ENCODE data around the gene DUSP7. TPM values are rescaled to one million over a fixed set of nuclear protein-coding genes. Genes with fewer than 3 reads are reported as not detected.
"Not testable (repeated sequence)": the region's sequence is repeated elsewhere in the genome, so short reads cannot be mapped to it uniquely, and the experiment has no call there.

DUSP7 gene
- total and polyA plus RNA-seq, 2 donors, result 6.3 to 7.7 TPM

GRCh38 chr3:52046186-52046901, 10.0 kb downstream of the DUSP7 start:
- H3K27ac ChIP-seq (ENCODE audit: low read depth in 1 of 2, low read length in 1 of 2), result no peak overlapping the region
- no peaks in the 10 kb centered on the region for H3K9me3 ChIP-seq (ENCODE audit: control insufficient read depth in 2 of 2, insufficient read depth in 1 of 2, low read length in 1 of 2)
- no peak overlapping the region for H3K4me3 ChIP-seq (ENCODE audit: low read length in 2 of 2)
- no peaks in the 10 kb centered on the region for H3K27me3 ChIP-seq (ENCODE audit: control insufficient read depth in 2 of 2, insufficient read depth in 1 of 2, low read length in 1 of 2)
- H3K4me1 ChIP-seq (ENCODE audit: control insufficient read depth in 2 of 2, insufficient read depth in 2 of 2, low read length in 2 of 2), result peaks cover 0 to under 1% of the 10 kb centered on the region in 2 donors
- H3K36me3 ChIP-seq (ENCODE audit: control insufficient read depth in 2 of 2, insufficient read depth in 2 of 2, low read length in 1 of 2), result peaks cover 21 to 28% of the 10 kb centered on the region in 2 donors
- WGBS, result 96% methylated on average over 12 of the region's 12 CpGs
- DNase-seq (ENCODE audit: low read depth in 6 of 9, low spot score in 9 of 9), result no peak

GRCh38 chr3:52044869-52045619, 11.3 kb downstream of the DUSP7 start:
- Histone ChIP-seq H3K27me3 (ENCODE audit: control insufficient read depth in 2 of 2, insufficient read depth in 1 of 2, low read length in 1 of 2) (peaks cover 0 to 2% of the 10 kb centered on the region in 2 donors), H3K36me3 (ENCODE audit: control insufficient read depth in 2 of 2, insufficient read depth in 2 of 2, low read length in 1 of 2) (peaks cover 9 to 15% of the 10 kb centered on the region in 2 donors), H3K4me1 (ENCODE audit: control insufficient read depth in 2 of 2, insufficient read depth in 2 of 2, low read length in 2 of 2) (no peaks in the 10 kb centered on the region), H3K27ac (ENCODE audit: low read depth in 1 of 2, low read length in 1 of 2) (no peak overlapping the region), H3K4me3 (ENCODE audit: low read length in 2 of 2) (no peak overlapping the region), H3K9me3 (ENCODE audit: control insufficient read depth in 2 of 2, insufficient read depth in 1 of 2, low read length in 1 of 2) (no peaks in the 10 kb centered on the region)
- WGBS, result 97% methylated on average over 18 of the region's 18 CpGs
- DNase-seq (ENCODE audit: low read depth in 6 of 9, low spot score in 9 of 9), result no peak

GRCh38 chr3:52043750-52044149, 12.6 kb downstream of the DUSP7 start:
- H3K27me3 ChIP-seq (ENCODE audit: control insufficient read depth in 2 of 2, insufficient read depth in 1 of 2, low read length in 1 of 2), result peaks cover 0 to 2% of the 10 kb centered on the region in 2 donors
- H3K36me3 ChIP-seq (ENCODE audit: control insufficient read depth in 2 of 2, insufficient read depth in 2 of 2, low read length in 1 of 2), result peaks cover 0 to 2% of the 10 kb centered on the region in 2 donors
- DNase-seq (ENCODE audit: low read depth in 6 of 9, low spot score in 9 of 9), result no peak
- H3K27ac ChIP-seq (ENCODE audit: low read depth in 1 of 2, low read length in 1 of 2), result no peak overlapping the region
- no peak overlapping the region for H3K4me3 ChIP-seq (ENCODE audit: low read length in 2 of 2)
- H3K9me3 ChIP-seq (ENCODE audit: control insufficient read depth in 2 of 2, insufficient read depth in 1 of 2, low read length in 1 of 2), result no peaks in the 10 kb centered on the region
- H3K4me1 ChIP-seq (ENCODE audit: control insufficient read depth in 2 of 2, insufficient read depth in 2 of 2, low read length in 2 of 2), result no peaks in the 10 kb centered on the region
- 94% methylated on average over 6 of the region's 6 CpGs for whole genome bisulfite sequencing

- not testable (repeated sequence) for H3K4me1 ChIP-seq (ENCODE audit: control insufficient read depth in 2 of 2, insufficient read depth in 2 of 2, low read length in 2 of 2); H3K27me3 ChIP-seq (ENCODE audit: control insufficient read depth in 2 of 2, insufficient read depth in 1 of 2, low read length in 1 of 2); H3K9me3 ChIP-seq (ENCODE audit: control insufficient read depth in 2 of 2, insufficient read depth in 1 of 2, low read length in 1 of 2); H3K4me3 ChIP-seq (ENCODE audit: low read length in 2 of 2); H3K27ac ChIP-seq (ENCODE audit: low read depth in 1 of 2, low read length in 1 of 2); H3K36me3 ChIP-seq (ENCODE audit: control insufficient read depth in 2 of 2, insufficient read depth in 2 of 2, low read length in 1 of 2); DNase-seq (ENCODE audit: low read depth in 6 of 9, low spot score in 9 of 9)
- 97% methylated on average over 1 of the region's 1 CpG for WGBS
These were observed 13.3 kb downstream of the DUSP7 start for GRCh38 chr3:52043039-52043438.

- DNase-seq (ENCODE audit: low read depth in 6 of 9, low spot score in 9 of 9), result no peak
- no peak overlapping the region for H3K27ac ChIP-seq (ENCODE audit: low read depth in 1 of 2, low read length in 1 of 2)
- H3K4me3 ChIP-seq (ENCODE audit: low read length in 2 of 2), result no peak overlapping the region
- H3K36me3 ChIP-seq (ENCODE audit: control insufficient read depth in 2 of 2, insufficient read depth in 2 of 2, low read length in 1 of 2), result no peaks in the 10 kb centered on the region
- H3K9me3 ChIP-seq (ENCODE audit: control insufficient read depth in 2 of 2, insufficient read depth in 1 of 2, low read length in 1 of 2), result no peaks in the 10 kb centered on the region
- H3K27me3 ChIP-seq (ENCODE audit: control insufficient read depth in 2 of 2, insufficient read depth in 1 of 2, low read length in 1 of 2), result peaks cover 0 to 2% of the 10 kb centered on the region in 2 donors
- 91% methylated on average over 10 of the region's 10 CpGs for WGBS
- no peaks in the 10 kb centered on the region for H3K4me1 ChIP-seq (ENCODE audit: control insufficient read depth in 2 of 2, insufficient read depth in 2 of 2, low read length in 2 of 2)
These were observed 15.1 kb downstream of the DUSP7 start for GRCh38 chr3:52041118-52041731.

- Histone ChIP-seq H3K4me1 (ENCODE audit: control insufficient read depth in 2 of 2, insufficient read depth in 2 of 2, low read length in 2 of 2) (no peaks in the 10 kb centered on the region), H3K27ac (ENCODE audit: low read depth in 1 of 2, low read length in 1 of 2) (no peak overlapping the region), H3K4me3 (ENCODE audit: low read length in 2 of 2) (no peak overlapping the region), H3K36me3 (ENCODE audit: control insufficient read depth in 2 of 2, insufficient read depth in 2 of 2, low read length in 1 of 2) (no peaks in the 10 kb centered on the region), H3K27me3 (ENCODE audit: control insufficient read depth in 2 of 2, insufficient read depth in 1 of 2, low read length in 1 of 2) (peaks cover 0 to 2% of the 10 kb centered on the region in 2 donors), H3K9me3 (ENCODE audit: control insufficient read depth in 2 of 2, insufficient read depth in 1 of 2, low read length in 1 of 2) (no peaks in the 10 kb centered on the region)
- 91% methylated on average over 8 of the region's 8 CpGs for WGBS
- DNase-seq (ENCODE audit: low read depth in 6 of 9, low spot score in 9 of 9), result no peak
These were observed 15.8 kb downstream of the DUSP7 start for GRCh38 chr3:52040600-52040999.

GRCh38 chr3:52039846-52040245, 16.5 kb downstream of the DUSP7 start:
- no peak overlapping the region for H3K27ac ChIP-seq (ENCODE audit: low read depth in 1 of 2, low read length in 1 of 2)
- no peaks in the 10 kb centered on the region for H3K4me1 ChIP-seq (ENCODE audit: control insufficient read depth in 2 of 2, insufficient read depth in 2 of 2, low read length in 2 of 2)
- H3K4me3 ChIP-seq (ENCODE audit: low read length in 2 of 2), result no peak overlapping the region
- WGBS, result 93% methylated on average over 17 of the region's 17 CpGs
- DNase-seq (ENCODE audit: low read depth in 6 of 9, low spot score in 9 of 9), result no peak
- H3K27me3 ChIP-seq (ENCODE audit: control insufficient read depth in 2 of 2, insufficient read depth in 1 of 2, low read length in 1 of 2), result peaks cover 0 to 2% of the 10 kb centered on the region in 2 donors
- H3K9me3 ChIP-seq (ENCODE audit: control insufficient read depth in 2 of 2, insufficient read depth in 1 of 2, low read length in 1 of 2), result no peaks in the 10 kb centered on the region
- no peaks in the 10 kb centered on the region for H3K36me3 ChIP-seq (ENCODE audit: control insufficient read depth in 2 of 2, insufficient read depth in 2 of 2, low read length in 1 of 2)

- DNase-seq (ENCODE audit: low read depth in 6 of 9, low spot score in 9 of 9), result no peak
- Histone ChIP-seq H3K27me3 (ENCODE audit: control insufficient read depth in 2 of 2, insufficient read depth in 1 of 2, low read length in 1 of 2) (peaks cover 0 to 2% of the 10 kb centered on the region in 2 donors), H3K9me3 (ENCODE audit: control insufficient read depth in 2 of 2, insufficient read depth in 1 of 2, low read length in 1 of 2) (no peaks in the 10 kb centered on the region), H3K27ac (ENCODE audit: low read depth in 1 of 2, low read length in 1 of 2) (no peak overlapping the region), H3K4me3 (ENCODE audit: low read length in 2 of 2) (no peak overlapping the region), H3K36me3 (ENCODE audit: control insufficient read depth in 2 of 2, insufficient read depth in 2 of 2, low read length in 1 of 2) (no peaks in the 10 kb centered on the region), H3K4me1 (ENCODE audit: control insufficient read depth in 2 of 2, insufficient read depth in 2 of 2, low read length in 2 of 2) (no peaks in the 10 kb centered on the region)
- 96% methylated on average over 4 of the region's 4 CpGs for WGBS
These were observed 16.9 kb downstream of the DUSP7 start for GRCh38 chr3:52039426-52039825.

- Histone ChIP-seq H3K4me3 (ENCODE audit: low read length in 2 of 2) (no peak overlapping the region), H3K27ac (ENCODE audit: low read depth in 1 of 2, low read length in 1 of 2) (no peak overlapping the region), H3K27me3 (ENCODE audit: control insufficient read depth in 2 of 2, insufficient read depth in 1 of 2, low read length in 1 of 2) (peaks cover 0 to 2% of the 10 kb centered on the region in 2 donors), H3K36me3 (ENCODE audit: control insufficient read depth in 2 of 2, insufficient read depth in 2 of 2, low read length in 1 of 2) (no peaks in the 10 kb centered on the region), H3K9me3 (ENCODE audit: control insufficient read depth in 2 of 2, insufficient read depth in 1 of 2, low read length in 1 of 2) (no peaks in the 10 kb centered on the region), H3K4me1 (ENCODE audit: control insufficient read depth in 2 of 2, insufficient read depth in 2 of 2, low read length in 2 of 2) (no peaks in the 10 kb centered on the region)
- 95% methylated on average over 6 of the region's 6 CpGs for WGBS
- no peak for DNase-seq (ENCODE audit: low read depth in 6 of 9, low spot score in 9 of 9)
These were observed 18.1 kb downstream of the DUSP7 start for GRCh38 chr3:52038227-52038626.

Measured in thymus (tissue), 11 donors.